ENCODE results near the gene S100P.

The S100P gene

DNA sequence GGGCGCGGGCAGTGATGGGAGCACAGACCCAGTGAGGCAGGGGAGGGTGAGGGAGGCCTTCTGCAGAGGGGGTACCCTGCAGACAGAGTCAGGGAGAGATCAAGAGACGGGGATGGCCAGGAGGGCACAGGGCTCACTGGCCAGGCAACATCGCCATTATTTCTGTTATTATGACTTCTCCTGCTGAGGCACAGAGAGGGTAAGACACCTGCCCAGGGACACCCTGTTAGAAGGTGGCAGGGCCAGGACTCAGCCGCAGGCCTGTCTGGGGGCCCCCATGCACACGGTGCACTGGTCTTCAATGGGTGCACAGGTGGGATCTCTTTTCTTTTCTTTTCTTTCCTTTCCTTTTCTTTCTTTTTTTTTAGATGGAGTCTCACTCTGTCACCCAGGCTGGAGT, 38.1 kb downstream of the S100P start:
- H3K4me3 ChIP-seq (ENCODE audit: low read depth in 1 of 2, low read length in 2 of 2), result no peak overlapping the region
- no peak overlapping the region for H2AFZ ChIP-seq (ENCODE audit: low read depth, low read length)
- no peak overlapping the region for H3K4me2 ChIP-seq (ENCODE audit: insufficient read depth, low read length)
- H3K27ac ChIP-seq (ENCODE audit: low read length), result no peak overlapping the region
- H3K9me3 ChIP-seq (ENCODE audit: insufficient read depth, low read length, severe bottlenecking), result no peaks in the 10 kb centered on the region
- H3K27me3 ChIP-seq (ENCODE audit: insufficient read depth, low read length, poor library complexity), result no peaks in the 10 kb centered on the region
- H4K20me1 ChIP-seq (ENCODE audit: insufficient read depth, low read length), result no peaks in the 10 kb centered on the region
- no peak overlapping the region for H3K9ac ChIP-seq (ENCODE audit: low read depth, low read length)
- ATAC-seq (ENCODE audit: insufficient read depth, low read depth) (no peak), DNase-seq (no peak)
- TF ChIP-seq, protein P1, sequence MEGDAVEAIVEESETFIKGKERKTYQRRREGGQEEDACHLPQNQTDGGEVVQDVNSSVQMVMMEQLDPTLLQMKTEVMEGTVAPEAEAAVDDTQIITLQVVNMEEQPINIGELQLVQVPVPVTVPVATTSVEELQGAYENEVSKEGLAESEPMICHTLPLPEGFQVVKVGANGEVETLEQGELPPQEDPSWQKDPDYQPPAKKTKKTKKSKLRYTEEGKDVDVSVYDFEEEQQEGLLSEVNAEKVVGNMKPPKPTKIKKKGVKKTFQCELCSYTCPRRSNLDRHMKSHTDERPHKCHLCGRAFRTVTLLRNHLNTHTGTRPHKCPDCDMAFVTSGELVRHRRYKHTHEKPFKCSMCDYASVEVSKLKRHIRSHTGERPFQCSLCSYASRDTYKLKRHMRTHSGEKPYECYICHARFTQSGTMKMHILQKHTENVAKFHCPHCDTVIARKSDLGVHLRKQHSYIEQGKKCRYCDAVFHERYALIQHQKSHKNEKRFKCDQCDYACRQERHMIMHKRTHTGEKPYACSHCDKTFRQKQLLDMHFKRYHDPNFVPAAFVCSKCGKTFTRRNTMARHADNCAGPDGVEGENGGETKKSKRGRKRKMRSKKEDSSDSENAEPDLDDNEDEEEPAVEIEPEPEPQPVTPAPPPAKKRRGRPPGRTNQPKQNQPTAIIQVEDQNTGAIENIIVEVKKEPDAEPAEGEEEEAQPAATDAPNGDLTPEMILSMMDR (IDR thresholded peaks at IDR 0.05; ENCODE audit: borderline replicate concordance, extremely low read depth, low read length, poor library complexity, severe bottlenecking), result no peak
- TF ChIP-seq EZH2 (IDR thresholded peaks at IDR 0.05; ENCODE audit: borderline replicate concordance, low read depth, low read length, severe bottlenecking), result no peak
- no peaks in the 10 kb centered on the region for H3K79me2 ChIP-seq (ENCODE audit: insufficient read depth, low read length)
- no peaks in the 10 kb centered on the region for H3K4me1 ChIP-seq (ENCODE audit: insufficient read depth, low read length)
- no peaks in the 10 kb centered on the region for H3K36me3 ChIP-seq (ENCODE audit: insufficient read depth, low read length)

DNA sequence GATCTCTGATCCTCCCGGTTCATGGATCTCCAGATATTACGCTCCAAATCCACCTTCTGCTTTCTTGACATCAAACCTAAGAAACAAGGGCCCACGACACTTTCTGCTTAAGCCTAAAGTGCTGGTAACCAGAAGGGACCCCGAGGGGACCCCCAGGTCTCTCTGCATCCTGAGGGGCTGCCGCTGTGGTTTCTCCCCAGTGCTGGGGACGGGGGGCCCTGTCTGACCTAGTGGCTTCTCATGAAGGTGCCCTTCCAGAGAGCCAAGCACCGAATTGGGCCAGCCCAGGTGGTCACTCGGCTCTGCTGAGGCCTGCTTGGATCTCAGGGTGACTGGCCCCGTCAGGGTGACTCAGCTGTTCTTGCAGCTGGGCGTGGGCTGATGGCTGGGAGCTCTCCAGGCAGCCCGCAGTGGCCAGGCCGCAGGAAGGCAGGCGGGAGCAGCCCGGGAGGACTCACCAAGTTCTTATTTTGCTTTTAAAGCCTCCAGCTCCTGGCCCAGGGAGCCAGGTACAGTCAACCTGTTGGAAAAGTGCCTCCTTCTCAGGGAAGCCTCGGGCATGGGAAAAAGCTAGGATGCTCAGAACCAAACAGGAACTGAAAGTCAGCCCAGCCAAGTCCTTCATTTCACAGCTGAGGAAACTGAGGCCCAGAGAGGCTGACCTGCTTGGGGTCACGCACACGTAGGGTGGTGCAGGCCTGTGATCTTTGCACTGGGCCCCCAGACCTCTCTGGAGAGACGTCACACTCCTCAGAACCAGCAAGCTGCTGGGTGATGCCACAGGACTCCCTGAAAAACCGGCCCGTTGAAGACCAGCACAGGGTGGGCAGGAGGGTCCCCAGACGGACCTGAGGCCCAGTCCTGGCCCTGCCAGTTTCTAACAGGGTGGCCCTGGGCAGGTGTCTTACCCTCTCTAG, 39.0 kb downstream of the S100P start:
- Histone ChIP-seq H3K79me2 (ENCODE audit: insufficient read depth, low read length) (no peaks in the 10 kb centered on the region), H2AFZ (ENCODE audit: low read depth, low read length) (no peak overlapping the region), H3K4me1 (ENCODE audit: insufficient read depth, low read length) (no peaks in the 10 kb centered on the region), H3K9me3 (ENCODE audit: insufficient read depth, low read length, severe bottlenecking) (no peaks in the 10 kb centered on the region), H3K27me3 (ENCODE audit: insufficient read depth, low read length, poor library complexity) (no peaks in the 10 kb centered on the region), H3K36me3 (ENCODE audit: insufficient read depth, low read length) (no peaks in the 10 kb centered on the region), H3K9ac (ENCODE audit: low read depth, low read length) (no peak overlapping the region), H3K27ac (ENCODE audit: low read length) (no peak overlapping the region), H3K4me3 (ENCODE audit: low read depth in 1 of 2, low read length in 2 of 2) (no peak overlapping the region), H4K20me1 (ENCODE audit: insufficient read depth, low read length) (no peaks in the 10 kb centered on the region), H3K4me2 (ENCODE audit: insufficient read depth, low read length) (no peak overlapping the region)
- ATAC-seq (ENCODE audit: insufficient read depth, low read depth) (no peak), DNase-seq (no peak)
- TF ChIP-seq EZH2 (IDR thresholded peaks at IDR 0.05; ENCODE audit: borderline replicate concordance, low read depth, low read length, severe bottlenecking), result no peak
- TF ChIP-seq, protein P1 (IDR thresholded peaks at IDR 0.05; ENCODE audit: borderline replicate concordance, extremely low read depth, low read length, poor library complexity, severe bottlenecking), result no peak

DNA sequence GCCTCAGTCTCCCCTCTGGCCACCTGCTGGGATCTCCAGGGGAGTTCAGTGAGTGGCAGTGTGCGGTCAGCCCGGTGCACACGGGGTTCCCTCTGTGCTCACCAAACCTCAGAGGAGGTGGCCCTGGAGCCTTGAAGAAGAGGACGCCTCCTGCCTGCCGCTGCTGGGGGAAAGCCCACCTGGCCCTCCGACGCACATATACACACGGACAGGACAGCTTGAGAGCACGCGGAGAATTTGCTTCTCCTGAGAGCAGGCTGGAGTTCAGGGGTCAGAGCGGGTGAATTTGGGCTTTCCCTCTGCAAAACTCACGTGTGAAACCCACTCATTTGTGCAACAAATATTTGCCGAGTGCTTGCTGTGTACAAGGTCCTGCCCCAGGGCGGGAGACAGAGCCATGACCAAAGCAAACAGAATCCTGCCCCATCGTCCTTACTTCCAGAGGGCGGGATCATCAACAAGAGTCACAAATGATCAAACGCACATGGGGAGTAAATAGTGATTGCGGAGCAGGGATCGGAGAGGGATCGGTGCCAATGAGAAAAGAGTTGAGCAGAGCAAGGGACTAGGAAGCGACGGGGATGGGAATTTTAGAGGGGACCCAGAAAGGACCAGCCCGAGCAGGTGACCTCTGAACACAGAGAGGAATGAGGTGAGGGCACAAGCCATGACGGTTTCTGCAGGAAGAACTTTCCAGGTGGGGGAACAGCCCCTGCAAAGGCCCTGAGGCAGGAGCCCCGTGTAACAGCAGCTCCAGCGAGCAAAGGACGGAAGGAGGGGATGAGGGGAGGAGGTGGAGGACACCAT, 39.9 kb downstream of the S100P start:
- no peak overlapping the region for H3K4me3 ChIP-seq (ENCODE audit: low read depth in 1 of 2, low read length in 2 of 2)
- no peaks in the 10 kb centered on the region for H3K79me2 ChIP-seq (ENCODE audit: insufficient read depth, low read length)
- ATAC-seq (ENCODE audit: insufficient read depth, low read depth), result no peak
- DNase-seq, result no peak
- H3K4me2 ChIP-seq (ENCODE audit: insufficient read depth, low read length), result no peak overlapping the region
- H3K27me3 ChIP-seq (ENCODE audit: insufficient read depth, low read length, poor library complexity), result no peaks in the 10 kb centered on the region
- no peak overlapping the region for H3K27ac ChIP-seq (ENCODE audit: low read length)
- no peaks in the 10 kb centered on the region for H3K9me3 ChIP-seq (ENCODE audit: insufficient read depth, low read length, severe bottlenecking)
- H4K20me1 ChIP-seq (ENCODE audit: insufficient read depth, low read length), result no peaks in the 10 kb centered on the region
- no peaks in the 10 kb centered on the region for H3K36me3 ChIP-seq (ENCODE audit: insufficient read depth, low read length)
- no peaks in the 10 kb centered on the region for H3K4me1 ChIP-seq (ENCODE audit: insufficient read depth, low read length)
- no peak overlapping the region for H2AFZ ChIP-seq (ENCODE audit: low read depth, low read length)
- H3K9ac ChIP-seq (ENCODE audit: low read depth, low read length), result no peak overlapping the region
- TF ChIP-seq EZH2 (IDR thresholded peaks at IDR 0.05; ENCODE audit: borderline replicate concordance, low read depth, low read length, severe bottlenecking), result no peak
- TF ChIP-seq, protein P1 (IDR thresholded peaks at IDR 0.05; ENCODE audit: borderline replicate concordance, extremely low read depth, low read length, poor library complexity, severe bottlenecking), result no peak

Data from DND-41 (cell line).